B cell (primary cell): ENCODE measurements around the gene MOGAT1. TPM values are rescaled to one million over a fixed set of nuclear protein-coding genes. Genes with fewer than 3 reads are reported as not detected.

Experiments
- ATAC-seq: fragments of 200-7000 bp; cut with Tn5 transposase; one replicate; pipeline ENCODE4 v1.10.0; 2021; ENCODE audit warnings: low read depth, mild to moderate bottlenecking, moderate number of reproducible peaks, moderate library complexity
- CTCF ChIA-PET: fragments of 350-600 bp; sonication (Branson Sonifier 250); formaldehyde crosslinking; loops from one replicate; lab custom pipeline; 2021; ENCODE audit warnings: antibody characterized with exemption, inconsistent platforms; lab: Charles Lee
- POLR2A ChIA-PET: fragments of 350-600 bp; sonication (Branson Sonifier 250); formaldehyde crosslinking; loops from one replicate; lab custom pipeline; 2021; ENCODE audit warnings: antibody characterized with exemption; lab: Charles Lee
- DNase-seq: peaks from one replicate; pipeline ENCODE4 v3.0.0; 2013
- H2AFZ ChIP-seq: 2 replicates; pipeline ENCODE4 v1.6.1; 2012; ENCODE audit warnings: mild to moderate bottlenecking, low read depth, low read length; ENCODE audit not compliant: insufficient read depth, poor library complexity, severe bottlenecking
- H3K27ac ChIP-seq, 2 donors: 1 replicate in 1 of 2; 2 replicates in 1 of 2; pipeline ENCODE4 v1.5.1; 2012 to 2013; ENCODE audit warnings: low read length in 2 of 2, mild to moderate bottlenecking in 2 of 2, moderate library complexity in 1 of 2
- H3K27me3 ChIP-seq, 4 experiments: fragments of 200-600 bp in 1 of 4; sonication (generic) in 1 of 4; replicated peaks in 1 of 4; 1 replicate in 2 of 4; 2 replicates in 2 of 4; pipeline versions ENCODE4 v1.6.1 to v1.7.0; 2013 to 2016; ENCODE audit warnings: low read length in 3 of 4, mild to moderate bottlenecking in 2 of 4, mixed read lengths in 1 of 4, moderate library complexity in 1 of 4; ENCODE audit not compliant: insufficient read depth in 4 of 4, control insufficient read depth in 3 of 4; ENCODE audit errors: control extremely low read depth in 1 of 4
- H3K36me3 ChIP-seq, 2 experiments: replicated peaks in 1 of 2; 1 replicate in 1 of 2; 2 replicates in 1 of 2; pipeline versions ENCODE4 v1.6.1 to v1.7.1; 2013; ENCODE audit warnings: low read length in 1 of 2; ENCODE audit not compliant: insufficient read depth in 2 of 2, control insufficient read depth in 1 of 2; ENCODE audit errors: control extremely low read depth in 1 of 2, extremely low read depth in 1 of 2
- H3K4me1 ChIP-seq, 2 donors: fragments of 200-600 bp in 1 of 2; sonication (generic) in 1 of 2; 1 replicate in 1 of 2; 2 replicates in 1 of 2; pipeline versions ENCODE4 v1.5.1 to v1.6.1; 2013 to 2017; ENCODE audit warnings: low read length in 2 of 2; ENCODE audit not compliant: control insufficient read depth in 2 of 2, insufficient read depth in 2 of 2
- H3K4me2 ChIP-seq: replicated peaks from 2 replicates; pipeline ENCODE3; 2012; ENCODE audit warnings: mild to moderate bottlenecking, low read depth, low read length; ENCODE audit not compliant: poor library complexity, severe bottlenecking
- H3K4me3 ChIP-seq, 5 experiments: fragments of 200-600 bp in 1 of 5; sonication (generic) in 1 of 5; 1 replicate in 3 of 5; 2 replicates in 2 of 5; pipeline versions ENCODE4 v1.5.1 to v1.7.0; 2011 to 2016; ENCODE audit warnings: low read length in 4 of 5, mild to moderate bottlenecking in 4 of 5, low read depth in 2 of 5, control low read depth in 1 of 5, moderate library complexity in 1 of 5; ENCODE audit not compliant: insufficient read depth in 1 of 5; ENCODE audit errors: control extremely low read depth in 1 of 5, extremely low read depth in 1 of 5
- H3K79me2 ChIP-seq: fragments of 200-600 bp; sonication (generic); one replicate; pipeline ENCODE4 v1.6.0; 2016; ENCODE audit warnings: low read length; ENCODE audit not compliant: control insufficient read depth, insufficient read depth
- H3K9ac ChIP-seq: fragments of 200-600 bp; sonication (generic); 2 replicates; pipeline ENCODE4 v1.6.1; 2017; ENCODE audit warnings: mild to moderate bottlenecking, low read length, moderate library complexity
- H3K9me3 ChIP-seq, 3 donors: one replicate each; pipeline versions ENCODE4 v1.6.1 to v1.7.1; 2013; ENCODE audit warnings: low read length in 2 of 3; ENCODE audit not compliant: control insufficient read depth in 2 of 3, insufficient read depth in 1 of 3; ENCODE audit errors: control extremely low read depth in 1 of 3
- H4K20me1 ChIP-seq: 2 replicates; pipeline ENCODE4 v1.6.0; 2012; ENCODE audit warnings: mild to moderate bottlenecking, low read length; ENCODE audit not compliant: insufficient read depth, control insufficient read depth, poor library complexity, severe bottlenecking
- H3K27ac Mint-ChIP-seq: one replicate; pipeline ENCODE4 v1.8.0; 2021; ENCODE audit warnings: mixed read lengths
- H3K27me3 Mint-ChIP-seq: one replicate; pipeline ENCODE4 v1.8.0; 2021; ENCODE audit warnings: mixed read lengths
- H3K4me1 Mint-ChIP-seq: one replicate; pipeline ENCODE4 v1.8.0; 2021; ENCODE audit warnings: mixed read lengths
- H3K4me3 Mint-ChIP-seq: one replicate; pipeline ENCODE4 v1.8.0; 2021; ENCODE audit warnings: mixed read lengths
- H3K9me3 Mint-ChIP-seq: one replicate; pipeline ENCODE4 v1.8.0; 2022; ENCODE audit warnings: mixed read lengths; ENCODE audit not compliant: insufficient read depth
- CTCF ChIP-seq: fragments of 200-600 bp; IDR thresholded peaks from one replicate; pipeline ENCODE4 v1.8.0; 2022; ENCODE audit warnings: antibody characterized with exemption, mild to moderate bottlenecking
- EZH2 ChIP-seq: IDR thresholded peaks from 2 replicates; pipeline ENCODE4 v1.6.1; 2012; ENCODE audit warnings: borderline replicate concordance, low read depth, mild to moderate bottlenecking, moderate library complexity, low read length; ENCODE audit not compliant: insufficient read depth, poor library complexity, severe bottlenecking
- WGBS: methylation state at CpG from one replicate; pipeline ENCODE4 v1.1.5; 2013; ENCODE audit warnings: missing lambda C conversion rate; ENCODE audit not compliant: insufficient coverage; 5-methylcytosine and 5-hydroxymethylcytosine counted together
- intact Hi-C: fragments of 100-400 bp; cut with micrococcal nuclease; formaldehyde crosslinking; loops from one replicate; pipeline ENCODE4 v1.10.0; 2022
- polyA plus RNA-seq: library from polyadenylated mRNA; depleted of rRNA; stranded (reverse); fragments of >200 nt; gene quantifications from 2 replicates; pipeline ENCODE4 v1.2.3, GENCODE V29; 2012
- total RNA-seq, 2 donors: library from RNA; stranded (reverse); fragments of 120-200 nt in 1 of 2; gene quantifications; 1 replicate in 1 of 2; 2 replicates in 1 of 2; pipeline versions ENCODE4 v1.2.3 to v1.2.4, GENCODE V29; 2013 to 2022

The MOGAT1 gene
- total and polyA plus RNA-seq, 2 donors (not counting 1 experiment from before 2014, with no cell fraction given), result not detected

GRCh38 chr2:222747526-222748160 is 76.2 kb downstream of the MOGAT1 start:
- ChIA-PET CTCF (interaction anchor here (0.9 kb wide), 1 partner anchor 155 kb away, joined by 3 read pairs; no protein-coding TSS in a partner anchor), POLR2A (no interaction called here)
- Histone ChIP-seq H3K4me1 (no peaks in the 10 kb centered on the region), H3K27me3 (no peaks in the 10 kb centered on the region), H3K79me2 (no peaks in the 10 kb centered on the region), H3K4me2 (no peak overlapping the region), H3K27ac (no peak overlapping the region), H3K9ac (no peak overlapping the region), H4K20me1 (no peaks in the 10 kb centered on the region), H3K36me3 (no peaks in the 10 kb centered on the region), H3K4me3 (no peak overlapping the region), H3K9me3 (peaks cover 0 to 4% (median 4%) of the 10 kb centered on the region in 3 donors), H2AFZ (no peak overlapping the region)
- TF ChIP-seq EZH2, result no peak
- DNase-seq (no peak), ATAC-seq (no peak)
- H3K9me3 Mint-ChIP-seq, result no peaks in the 10 kb centered on the region
- no peak overlapping the region for H3K4me3 Mint-ChIP-seq
- H3K27me3 Mint-ChIP-seq, result peaks cover 8% of the 10 kb centered on the region
- 90% methylated on average over 1 of the region's 5 CpGs for WGBS
- peaks cover 8% of the 10 kb centered on the region for H3K4me1 Mint-ChIP-seq
- no peak overlapping the region for H3K27ac Mint-ChIP-seq
- intact Hi-C loops, result no loop called here

- Histone ChIP-seq H3K27me3 (no peaks in the 10 kb centered on the region), H3K9me3 (peaks cover 0 to 4% (median 4%) of the 10 kb centered on the region in 3 donors), H3K4me1 (no peaks in the 10 kb centered on the region), H4K20me1 (no peaks in the 10 kb centered on the region), H3K4me2 (no peak overlapping the region), H3K4me3 (no peak overlapping the region), H3K79me2 (no peaks in the 10 kb centered on the region), H3K9ac (no peak overlapping the region), H3K27ac (no peak overlapping the region), H3K36me3 (no peaks in the 10 kb centered on the region), H2AFZ (no peak overlapping the region)
- WGBS, result 100% methylated on average over 3 of the region's 3 CpGs
- Mint-ChIP-seq H3K4me3 (no peak overlapping the region), H3K27ac (no peak overlapping the region), H3K27me3 (no peaks in the 10 kb centered on the region), H3K4me1 (peaks cover 6% of the 10 kb centered on the region), H3K9me3 (no peaks in the 10 kb centered on the region)
- TF ChIP-seq EZH2 (no peak), CTCF (no peak)
- no peak for ATAC-seq
- ChIA-PET POLR2A (no interaction called here), CTCF (interaction anchor here (0.6 to 0.9 kb wide), 2 partner anchors 48 to 165 kb away, joined by 3 read pairs; no protein-coding TSS in a partner anchor)
- DNase-seq, result no peak
- intact Hi-C loops, result no loop called here
Measured at GRCh38 chr2:222750533-222750932, 79.1 kb downstream of the MOGAT1 start.
